ENCODE data around the gene CRYBA1.

CRYBA1 gene

DNA sequence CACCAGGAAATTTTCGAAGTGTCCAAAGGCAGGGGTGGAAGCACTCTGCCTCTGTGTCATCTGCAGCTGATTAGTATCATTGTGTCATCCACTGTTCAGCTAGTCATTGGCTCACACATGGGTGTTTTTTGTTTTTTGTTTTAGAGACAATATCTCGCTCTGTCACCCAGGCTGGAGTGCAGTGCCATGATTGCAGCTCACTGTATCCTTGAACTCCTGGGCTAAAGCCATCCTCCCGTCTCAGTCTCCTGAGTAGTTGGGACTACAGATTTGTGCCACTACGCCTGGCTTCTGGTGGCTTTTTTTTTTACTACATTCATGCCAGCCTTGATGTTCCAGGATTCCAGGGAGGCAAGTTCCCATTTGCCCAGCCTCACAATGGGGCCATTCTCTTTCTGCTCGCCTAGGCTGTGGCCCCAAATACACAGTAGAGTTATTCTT, 34.0 kb upstream of the CRYBA1 start:
- WGBS, result 84% methylated on average over 5 of the region's 5 CpGs
- Histone ChIP-seq H2BK15ac (ENCODE audit: low read depth, poor library complexity, severe bottlenecking) (no peak overlapping the region), H3K14ac (ENCODE audit: low read length in 2 of 2) (no peak overlapping the region), H2BK120ac (ENCODE audit: low read depth, low read length) (no peak overlapping the region), H3K4me3 (ENCODE audit: insufficient read depth in 1 of 2, low read depth in 1 of 2, low read length in 2 of 2) (no peak overlapping the region), H2BK12ac (ENCODE audit: low read length in 2 of 2) (no peak overlapping the region), H3K79me1 (replicated peaks; ENCODE audit: low read length, poor library complexity, severe bottlenecking) (no peaks in the 10 kb centered on the region), H3K4me1 (ENCODE audit: control insufficient read depth, insufficient read depth, low read depth, low read length) (peaks cover 11% of the 10 kb centered on the region), H3K27me3 (ENCODE audit: control insufficient read depth in 1 of 2, insufficient read depth in 1 of 2, low read length in 2 of 2) (no peaks in the 10 kb centered on the region), H3K27ac (ENCODE audit: low read length, poor library complexity, severe bottlenecking) (no peak overlapping the region), H3K18ac (ENCODE audit: low read depth in 1 of 2, low read length in 2 of 2) (no peak overlapping the region), H2AFZ (ENCODE audit: low read depth, low read length) (no peak overlapping the region), H3K36me3 (ENCODE audit: control insufficient read depth in 1 of 2, insufficient read depth in 2 of 2, low read depth in 1 of 2, low read length in 2 of 2) (no peaks in the 10 kb centered on the region), H4K8ac (ENCODE audit: low read length) (no peak overlapping the region), H4K91ac (ENCODE audit: low read length) (no peak overlapping the region), H3K9me3 (ENCODE audit: control insufficient read depth, low read length) (no peaks in the 10 kb centered on the region), H3K4me2 (ENCODE audit: low read length, poor library complexity, severe bottlenecking) (no peak overlapping the region), H2BK5ac (ENCODE audit: low read depth, low read length, poor library complexity, severe bottlenecking) (no peak overlapping the region), H3K23ac (ENCODE audit: low read length in 2 of 2) (no peak overlapping the region), H2AK5ac (ENCODE audit: low read length, severe bottlenecking) (no peak overlapping the region), H3K9ac (ENCODE audit: low read length) (peak overlapping the region; percentile 47), H3K4ac (ENCODE audit: low read depth in 1 of 2, low read length in 2 of 2) (no peak overlapping the region)
- DNase-seq, result no peak

DNA sequence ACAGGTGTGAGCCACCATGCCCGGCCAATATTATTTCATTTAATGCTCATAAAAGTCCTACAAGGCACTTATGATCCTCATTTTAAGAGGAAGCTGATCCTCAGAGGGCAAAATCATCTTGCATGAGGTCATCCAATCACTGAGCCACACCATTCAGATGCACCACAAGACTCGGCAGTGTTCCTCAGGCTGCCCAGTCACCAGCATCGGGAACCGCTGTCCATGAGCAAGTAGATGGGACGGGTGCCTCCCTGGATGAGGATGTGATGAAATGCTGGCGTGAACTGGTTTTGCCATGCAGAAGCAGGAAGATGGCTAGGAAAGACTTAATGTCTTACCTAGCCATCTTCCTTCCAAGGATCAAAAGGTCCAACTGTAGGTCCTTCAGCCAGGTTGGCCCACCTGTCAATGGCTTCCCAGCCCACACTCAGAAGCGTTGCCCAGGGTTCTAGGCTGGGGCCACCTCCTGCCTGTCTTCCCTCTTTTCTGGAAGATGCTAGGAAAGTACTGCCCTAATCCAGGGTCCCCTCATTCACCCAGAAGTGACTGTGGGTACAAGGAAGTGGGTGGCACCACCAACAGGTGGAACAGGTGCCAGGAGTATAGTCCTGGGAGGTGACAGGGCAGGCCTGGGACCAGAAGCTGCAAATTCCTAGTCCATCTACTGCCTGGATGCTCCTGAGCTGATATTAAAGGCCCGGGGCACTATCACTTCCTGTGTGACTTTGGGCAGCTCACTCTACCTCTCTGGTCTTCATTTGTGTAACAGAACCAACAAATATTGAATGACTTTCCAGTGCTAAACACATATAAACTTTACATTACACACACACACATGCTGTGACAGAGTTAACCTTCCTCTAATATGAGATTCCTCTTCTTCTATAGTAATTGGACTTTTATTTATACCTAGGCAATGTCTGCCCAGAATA, 32.2 kb upstream of the CRYBA1 start:
- H4K91ac ChIP-seq (ENCODE audit: low read length), result no peak overlapping the region
- H3K4ac ChIP-seq (ENCODE audit: low read depth in 1 of 2, low read length in 2 of 2), result no peak overlapping the region
- H3K18ac ChIP-seq (ENCODE audit: low read depth in 1 of 2, low read length in 2 of 2), result no peak overlapping the region
- H2BK120ac ChIP-seq (ENCODE audit: low read depth, low read length), result no peak overlapping the region
- H3K4me1 ChIP-seq (ENCODE audit: control insufficient read depth, insufficient read depth, low read depth, low read length), result peaks cover 11% of the 10 kb centered on the region
- H3K36me3 ChIP-seq (ENCODE audit: control insufficient read depth in 1 of 2, insufficient read depth in 2 of 2, low read depth in 1 of 2, low read length in 2 of 2), result no peaks in the 10 kb centered on the region
- no peaks in the 10 kb centered on the region for H3K27me3 ChIP-seq (ENCODE audit: control insufficient read depth in 1 of 2, insufficient read depth in 1 of 2, low read length in 2 of 2)
- H4K8ac ChIP-seq (ENCODE audit: low read length), result no peak overlapping the region
- no peak overlapping the region for H3K27ac ChIP-seq (ENCODE audit: low read length, poor library complexity, severe bottlenecking)
- H3K23ac ChIP-seq (ENCODE audit: low read length in 2 of 2), result no peak overlapping the region
- H3K79me1 ChIP-seq (replicated peaks; ENCODE audit: low read length, poor library complexity, severe bottlenecking), result no peaks in the 10 kb centered on the region
- no peak overlapping the region for H3K14ac ChIP-seq (ENCODE audit: low read length in 2 of 2)
- no peak overlapping the region for H2BK15ac ChIP-seq (ENCODE audit: low read depth, poor library complexity, severe bottlenecking)
- H3K4me2 ChIP-seq (ENCODE audit: low read length, poor library complexity, severe bottlenecking), result no peak overlapping the region
- H3K4me3 ChIP-seq (ENCODE audit: insufficient read depth in 1 of 2, low read depth in 1 of 2, low read length in 2 of 2), result no peak overlapping the region
- no peaks in the 10 kb centered on the region for H3K9me3 ChIP-seq (ENCODE audit: control insufficient read depth, low read length)
- H3K9ac ChIP-seq (ENCODE audit: low read length), result no peak overlapping the region
- no peak overlapping the region for H2BK12ac ChIP-seq (ENCODE audit: low read length in 2 of 2)
- 96% methylated on average over 8 of the region's 8 CpGs for WGBS
- no peak overlapping the region for H2AFZ ChIP-seq (ENCODE audit: low read depth, low read length)
- H2AK5ac ChIP-seq (ENCODE audit: low read length, severe bottlenecking), result no peak overlapping the region
- H2BK5ac ChIP-seq (ENCODE audit: low read depth, low read length, poor library complexity, severe bottlenecking), result no peak overlapping the region
- DNase-seq, result no peak

DNA sequence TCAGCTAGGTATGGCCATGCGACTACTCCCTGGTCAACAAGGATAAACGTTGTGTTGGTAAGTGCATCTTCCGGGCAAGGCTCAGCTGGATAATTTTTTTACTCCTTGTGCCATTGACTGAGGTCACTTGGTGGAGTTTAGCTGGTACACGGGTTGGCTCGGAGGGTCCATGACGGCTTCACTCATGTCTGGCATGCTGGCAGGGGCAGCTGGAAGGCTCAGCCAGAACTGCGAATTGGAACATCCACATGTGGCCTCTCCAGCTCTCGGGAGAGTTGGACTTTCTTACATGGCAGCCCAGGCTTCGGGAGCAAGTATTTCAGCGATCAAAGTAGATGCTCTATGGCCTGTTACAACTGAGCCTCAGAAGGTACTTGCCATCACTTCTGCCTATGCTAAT, 31.5 kb upstream of the CRYBA1 start:
- H2BK120ac ChIP-seq (ENCODE audit: low read depth, low read length), result no peak overlapping the region
- no peak overlapping the region for H2BK15ac ChIP-seq (ENCODE audit: low read depth, poor library complexity, severe bottlenecking)
- no peak overlapping the region for H4K8ac ChIP-seq (ENCODE audit: low read length)
- no peak overlapping the region for H4K91ac ChIP-seq (ENCODE audit: low read length)
- H3K9me3 ChIP-seq (ENCODE audit: control insufficient read depth, low read length), result no peaks in the 10 kb centered on the region
- no peak overlapping the region for H3K9ac ChIP-seq (ENCODE audit: low read length)
- no peaks in the 10 kb centered on the region for H3K36me3 ChIP-seq (ENCODE audit: control insufficient read depth in 1 of 2, insufficient read depth in 2 of 2, low read depth in 1 of 2, low read length in 2 of 2)
- no peak overlapping the region for H2AK5ac ChIP-seq (ENCODE audit: low read length, severe bottlenecking)
- H3K4ac ChIP-seq (ENCODE audit: low read depth in 1 of 2, low read length in 2 of 2), result no peak overlapping the region
- H3K4me1 ChIP-seq (ENCODE audit: control insufficient read depth, insufficient read depth, low read depth, low read length), result peaks cover 11% of the 10 kb centered on the region
- no peak overlapping the region for H3K27ac ChIP-seq (ENCODE audit: low read length, poor library complexity, severe bottlenecking)
- H3K79me1 ChIP-seq (replicated peaks; ENCODE audit: low read length, poor library complexity, severe bottlenecking), result no peaks in the 10 kb centered on the region
- H2BK12ac ChIP-seq (ENCODE audit: low read length in 2 of 2), result no peak overlapping the region
- H3K14ac ChIP-seq (ENCODE audit: low read length in 2 of 2), result no peak overlapping the region
- no peak overlapping the region for H3K4me2 ChIP-seq (ENCODE audit: low read length, poor library complexity, severe bottlenecking)
- H3K4me3 ChIP-seq (ENCODE audit: insufficient read depth in 1 of 2, low read depth in 1 of 2, low read length in 2 of 2), result no peak overlapping the region
- H2BK5ac ChIP-seq (ENCODE audit: low read depth, low read length, poor library complexity, severe bottlenecking), result no peak overlapping the region
- H3K27me3 ChIP-seq (ENCODE audit: control insufficient read depth in 1 of 2, insufficient read depth in 1 of 2, low read length in 2 of 2), result no peaks in the 10 kb centered on the region
- H3K18ac ChIP-seq (ENCODE audit: low read depth in 1 of 2, low read length in 2 of 2), result no peak overlapping the region
- H3K23ac ChIP-seq (ENCODE audit: low read length in 2 of 2), result no peak overlapping the region
- no peak for DNase-seq
- WGBS, result 93% methylated on average over 10 of the region's 10 CpGs
- H2AFZ ChIP-seq (ENCODE audit: low read depth, low read length), result no peak overlapping the region

DNA sequence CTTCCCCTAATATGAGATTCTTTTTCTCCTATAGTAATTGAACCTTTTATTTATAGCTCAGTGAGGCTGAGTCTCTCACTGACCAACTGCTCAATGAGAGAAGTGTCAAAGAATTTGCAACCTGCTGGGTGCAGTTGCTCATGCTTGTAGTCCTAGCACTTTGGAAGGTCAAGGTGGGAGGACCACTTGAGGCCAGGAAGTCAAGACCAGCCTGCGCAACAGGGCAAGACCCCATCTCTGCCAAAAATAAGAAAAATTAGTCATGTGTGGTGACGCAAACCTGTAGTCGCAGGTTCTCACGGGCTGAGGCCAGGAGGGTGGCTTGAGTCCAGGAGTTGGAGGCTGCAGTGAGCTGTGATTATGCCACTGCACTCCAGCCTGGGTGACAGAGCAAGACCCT, 30.9 kb upstream of the CRYBA1 start:
- no peak overlapping the region for H2BK12ac ChIP-seq (ENCODE audit: low read length in 2 of 2)
- no peaks in the 10 kb centered on the region for H3K36me3 ChIP-seq (ENCODE audit: control insufficient read depth in 1 of 2, insufficient read depth in 2 of 2, low read depth in 1 of 2, low read length in 2 of 2)
- H2BK5ac ChIP-seq (ENCODE audit: low read depth, low read length, poor library complexity, severe bottlenecking), result no peak overlapping the region
- WGBS, result 82% methylated on average over 4 of the region's 4 CpGs
- no peak overlapping the region for H2AK5ac ChIP-seq (ENCODE audit: low read length, severe bottlenecking)
- H3K23ac ChIP-seq (ENCODE audit: low read length in 2 of 2), result no peak overlapping the region
- no peak overlapping the region for H3K18ac ChIP-seq (ENCODE audit: low read depth in 1 of 2, low read length in 2 of 2)
- no peak overlapping the region for H3K9ac ChIP-seq (ENCODE audit: low read length)
- H3K27me3 ChIP-seq (ENCODE audit: control insufficient read depth in 1 of 2, insufficient read depth in 1 of 2, low read length in 2 of 2), result no peaks in the 10 kb centered on the region
- no peak overlapping the region for H3K4me2 ChIP-seq (ENCODE audit: low read length, poor library complexity, severe bottlenecking)
- H2AFZ ChIP-seq (ENCODE audit: low read depth, low read length), result no peak overlapping the region
- H3K4me1 ChIP-seq (ENCODE audit: control insufficient read depth, insufficient read depth, low read depth, low read length), result peaks cover 11% of the 10 kb centered on the region
- no peak overlapping the region for H4K91ac ChIP-seq (ENCODE audit: low read length)
- DNase-seq, result no peak
- no peak overlapping the region for H3K4me3 ChIP-seq (ENCODE audit: insufficient read depth in 1 of 2, low read depth in 1 of 2, low read length in 2 of 2)
- H2BK15ac ChIP-seq (ENCODE audit: low read depth, poor library complexity, severe bottlenecking), result no peak overlapping the region
- H3K4ac ChIP-seq (ENCODE audit: low read depth in 1 of 2, low read length in 2 of 2), result no peak overlapping the region
- H2BK120ac ChIP-seq (ENCODE audit: low read depth, low read length), result no peak overlapping the region
- no peak overlapping the region for H3K27ac ChIP-seq (ENCODE audit: low read length, poor library complexity, severe bottlenecking)
- H3K9me3 ChIP-seq (ENCODE audit: control insufficient read depth, low read length), result no peaks in the 10 kb centered on the region
- H3K79me1 ChIP-seq (replicated peaks; ENCODE audit: low read length, poor library complexity, severe bottlenecking), result no peaks in the 10 kb centered on the region
- no peak overlapping the region for H3K14ac ChIP-seq (ENCODE audit: low read length in 2 of 2)
- H4K8ac ChIP-seq (ENCODE audit: low read length), result no peak overlapping the region
